K562 (cell line): ENCODE measurements around the gene PSMD4. TPM values are rescaled to one million over a fixed set of nuclear protein-coding genes. Genes with fewer than 3 reads are reported as not detected.

ENCODE experiments used
- ATAC-seq: fragments of 200-7000 bp; cut with Tn5 transposase; 3 replicates; pipeline ENCODE4 v1.9.1; 2020; ENCODE audit warnings: moderate library complexity
- BruUV-seq: library from RNA; stranded (reverse); fragments of 400-500 nt; replicated peaks from 2 replicates; lab custom pipeline; 2021; lab: Mats Ljungman, UMichigan
- CTCF ChIA-PET: fragments of 300-600 bp; formaldehyde crosslinking; extraction: SDS; loops from one replicate; lab custom pipeline; 2021; ENCODE audit warnings: low intra/inter-chr PET ratio; lab: Yijun Ruan, JAX
- POLR2A ChIA-PET: fragments of 300-600, 350-650 bp; sonication (Branson Sonifier 250); formaldehyde crosslinking; extraction: SDS; loops from one replicate; lab custom pipeline; 2021; ENCODE audit warnings: antibody characterized with exemption, inconsistent platforms; lab: Yijun Ruan, JAX
- DNase-seq, 4 experiments: peaks; one replicate each; pipeline versions ENCODE4 v3.0.0 to v3.0.0-alpha.2; 2011 to 2018; ENCODE audit warnings: low spot score in 3 of 4, mixed read lengths in 3 of 4; ENCODE audit errors: extremely low read depth in 1 of 4
- FAIRE-seq: peaks from 2 replicates; lab custom pipeline; 2011; peaks lifted over from hg19 to GRCh38; lab: Jason Lieb, UNC
- H2AFZ ChIP-seq: 2 replicates; pipeline ENCODE4 v1.6.0; 2011; ENCODE audit warnings: low read depth, low read length, control low read depth, inconsistent platforms
- H3K27ac ChIP-seq: fragments of 200-600 bp; 3 replicates; pipeline ENCODE4 v1.8.0; 2011; ENCODE audit warnings: low read depth, mild to moderate bottlenecking, control low read depth, inconsistent platforms, low read length, moderate library complexity, mixed read lengths; ENCODE audit errors: extremely low read depth
- H3K27me3 ChIP-seq, 2 experiments: fragments of 300-600 bp in 1 of 2; 2 replicates in 1 of 2; 3 replicates in 1 of 2; pipeline versions ENCODE4 v1.6.0 to v1.8.0; 2011; ENCODE audit warnings: inconsistent platforms in 2 of 2, low read length in 2 of 2, mild to moderate bottlenecking in 1 of 2, mixed read lengths in 1 of 2, moderate library complexity in 1 of 2; ENCODE audit not compliant: control insufficient read depth in 2 of 2, insufficient read depth in 2 of 2
- H3K36me3 ChIP-seq: fragments of 300-600 bp; 3 replicates; pipeline ENCODE4 v1.8.0; 2011; ENCODE audit warnings: mild to moderate bottlenecking, low read length, inconsistent platforms; ENCODE audit not compliant: control insufficient read depth, insufficient read depth
- H3K4me1 ChIP-seq, 2 experiments: fragments of 200-600 bp in 1 of 2; replicated peaks in 1 of 2; 2 replicates in 1 of 2; 3 replicates in 1 of 2; pipeline versions ENCODE4 v1.5.1 to v1.8.0; 2011; ENCODE audit warnings: inconsistent platforms in 2 of 2, low read length in 2 of 2, mild to moderate bottlenecking in 1 of 2, mixed read lengths in 1 of 2, moderate library complexity in 1 of 2; ENCODE audit not compliant: control insufficient read depth in 2 of 2, insufficient read depth in 2 of 2
- H3K4me2 ChIP-seq: 2 replicates; pipeline ENCODE4 v1.6.1; 2011; ENCODE audit warnings: low read length, control low read depth, inconsistent platforms, mixed read lengths; ENCODE audit not compliant: insufficient read depth
- H3K4me3 ChIP-seq: fragments of 200-600 bp; sonication (generic), shearing (Covaris generic); 2 replicates; pipeline ENCODE4 v1.5.1; 2016; ENCODE audit warnings: control low read depth, inconsistent platforms
- H3K79me2 ChIP-seq: fragments of 200-600 bp; 3 replicates; pipeline ENCODE4 v1.8.0; 2011; ENCODE audit warnings: low read length, inconsistent platforms; ENCODE audit not compliant: control insufficient read depth, insufficient read depth
- H3K9ac ChIP-seq, 2 experiments: 2 replicates each; pipeline versions ENCODE4 v1.6.0 to v1.6.1; 2011; ENCODE audit warnings: low read depth in 2 of 2, low read length in 2 of 2, control low read depth in 1 of 2, inconsistent platforms in 1 of 2, mild to moderate bottlenecking in 1 of 2, mixed read lengths in 1 of 2; ENCODE audit not compliant: insufficient read depth in 1 of 2
- H3K9me1 ChIP-seq: one replicate; pipeline ENCODE4 v1.6.0; 2011; ENCODE audit warnings: inconsistent platforms, mild to moderate bottlenecking, low read length, moderate library complexity; ENCODE audit not compliant: control insufficient read depth, insufficient read depth
- H3K9me3 ChIP-seq: replicated peaks from 2 replicates; pipeline ENCODE4 v1.5.1; 2011; ENCODE audit warnings: low read depth, low read length, inconsistent platforms; ENCODE audit not compliant: control insufficient read depth, insufficient read depth
- H4K20me1 ChIP-seq: replicated peaks from 2 replicates; pipeline ENCODE4 v1.6.1; 2011; ENCODE audit warnings: low read length, inconsistent platforms, mixed read lengths; ENCODE audit not compliant: control insufficient read depth, insufficient read depth
- BRD9 ChIP-seq: fragments of 450-650 bp; IDR thresholded peaks from 2 replicates; pipeline ENCODE4 v1.6.1; 2018; ENCODE audit warnings: low read depth; ENCODE audit not compliant: partially characterized antibody
- CHD1 ChIP-seq: fragments of 200-600 bp; sonication (generic); IDR thresholded peaks from one replicate; pipeline ENCODE4 v1.6.1; 2012; ENCODE audit warnings: mild to moderate bottlenecking, moderate library complexity, low read length, inconsistent platforms
- ELF1 ChIP-seq: fragments of 200-800 bp; sonication (Bioruptor generic); IDR thresholded peaks from 2 replicates; pipeline ENCODE4 v1.6.1; 2016; ENCODE audit warnings: missing genetic modification characterization, missing compliant biosample characterization
- HMGXB4 ChIP-seq: sonication (generic); formaldehyde crosslinking; IDR thresholded peaks from 2 replicates; pipeline ENCODE4 v1.8.1; 2023; ENCODE audit warnings: mild to moderate bottlenecking, missing genetic modification reagents
- ID3 ChIP-seq, 2 experiments: fragments of 250-450 bp in 1 of 2; fragments of 450-650 bp in 1 of 2; sonication (Bioruptor Pico) in 1 of 2; IDR thresholded peaks; 2 replicates each; pipeline versions ENCODE4 v1.6.1 to v1.8.0; 2016 to 2021; ENCODE audit warnings: mild to moderate bottlenecking in 2 of 2, moderate library complexity in 2 of 2, missing compliant biosample characterization in 1 of 2, missing genetic modification characterization in 1 of 2
- MXD1 ChIP-seq: fragments of 250-450 bp; sonication (Bioruptor Pico); IDR thresholded peaks from 2 replicates; pipeline ENCODE4 v1.8.0; 2021; ENCODE audit warnings: borderline replicate concordance, mild to moderate bottlenecking, moderate library complexity; ENCODE audit not compliant: poor library complexity, severe bottlenecking
- MYC ChIP-seq, 2 experiments: fragments of 250-450 bp in 1 of 2; sonication (Bioruptor Pico) in 1 of 2; IDR thresholded peaks; 2 replicates each; pipeline versions ENCODE4 v1.5.1 to v1.6.1; 2012 to 2021; ENCODE audit warnings: low read depth in 2 of 2, borderline replicate concordance in 1 of 2, improper control_type of control experiment in 1 of 2, low read length in 1 of 2, mild to moderate bottlenecking in 1 of 2, moderate library complexity in 1 of 2
- NR2C1 ChIP-seq, 2 experiments: fragments of 450-650 bp; IDR thresholded peaks; 2 replicates each; pipeline ENCODE4 v1.6.1; 2017; ENCODE audit warnings: mild to moderate bottlenecking in 2 of 2, antibody characterized with exemption in 1 of 2, inconsistent platforms in 1 of 2, missing compliant biosample characterization in 1 of 2, missing genetic modification characterization in 1 of 2
- NRF1 ChIP-seq, 2 experiments: fragments of 450-650 bp; IDR thresholded peaks in 1 of 2; conservative IDR thresholded peaks in 1 of 2; 2 replicates each; pipeline ENCODE4 v1.6.1; 2014; ENCODE audit warnings: mild to moderate bottlenecking in 2 of 2
- SMARCA4 ChIP-seq: fragments of 450-650 bp; IDR thresholded peaks from 2 replicates; pipeline ENCODE4 v1.6.1; 2016
- UBTF ChIP-seq, 2 experiments: IDR thresholded peaks; 2 replicates each; pipeline ENCODE4 v1.6.1; 2012; ENCODE audit warnings: improper control_type of control experiment in 2 of 2, low read depth in 2 of 2, low read length in 2 of 2, borderline replicate concordance in 1 of 2
- ZBED1 ChIP-seq: IDR thresholded peaks from 2 replicates; pipeline ENCODE4 v1.6.1; 2014
- ZFX ChIP-seq: sonication (generic); formaldehyde crosslinking; IDR thresholded peaks from 2 replicates; pipeline ENCODE4 v1.8.0; 2022; ENCODE audit warnings: mild to moderate bottlenecking, missing genetic modification reagents, moderate library complexity
- WGBS: fragments of 100-300 bp; shearing (Covaris generic); methylation state at CpG from one replicate; pipeline ENCODE4 v1.1.6; 2016; ENCODE audit warnings: low coverage, mixed read lengths; ENCODE audit not compliant: insufficient coverage; ENCODE audit errors: missing lambda C conversion rate; 5-methylcytosine and 5-hydroxymethylcytosine counted together
- in situ Hi-C: fragments of 300-500 bp; cut with MboI; formaldehyde crosslinking; loops from 4 replicates; pipeline ENCODE4 v1.15.0; 2018; ENCODE audit warnings: inconsistent platforms, mixed read lengths
- intact Hi-C: fragments of 100-400 bp; cut with micrococcal nuclease; formaldehyde crosslinking; loops from 2 replicates; pipeline ENCODE4 v1.14.2; 2022
- polyA plus RNA-seq, 8 experiments: library from polyadenylated mRNA; depleted of rRNA in 4 of 8; stranded (reverse) in 5 of 8; unstranded in 3 of 8; fragments of >200 nt; fragmentation: Nextera tagmentation in 2 of 8; fragmentation: Illumina TruSeq in 1 of 8; extraction: Ambion mirVana in 2 of 8; extraction: Trizol in 1 of 8; gene quantifications; 2 replicates each; pipeline versions ENCODE4 v1.2.1 to v1.2.3, GENCODE V29; 2011 to 2014; ENCODE audit warnings: inconsistent platforms in 1 of 8, missing spikeins in 1 of 8
- total RNA-seq, 7 experiments: library from RNA; depleted of rRNA in 6 of 7; stranded (reverse); fragments of >200 nt in 6 of 7; fragmentation: Illumina TruSeq in 2 of 7; extraction: Trizol in 2 of 7; gene quantifications; 2 replicates each; pipeline versions ENCODE4 v1.2.1 to v1.2.3, GENCODE V29; 2011 to 2021; ENCODE audit warnings: low replicate concordance in 1 of 7

The PSMD4 gene
- total and polyA plus RNA-seq, 9 of the 15 experiments (the other 6 are each of a cell fraction or from before 2014, with no cell fraction given): 194 to 353 (median 295) TPM

GRCh38 chr1:151282883-151283725, 28.6 kb downstream of the PSMD4 start:
- BruUV-seq: no TSS peak
- intact Hi-C loops (loop anchor here (10.0 kb wide), 1 partner anchor 62 kb away; the partner anchor contains the start of gene RFX5), in situ Hi-C loops (no loop called here)
- DNase-seq: peak; percentile 46 to 64 (median 58)
- Histone ChIP-seq H3K27ac (peak overlapping the region; percentile 99), H3K27me3 (no peaks in the 10 kb centered on the region), H3K36me3 (peaks cover 39% of the 10 kb centered on the region; the same call in 2 of the 3 replicates), H3K9me1 (peaks cover 4% of the 10 kb centered on the region), H2AFZ (peak overlapping the region; percentile 58), H3K79me2 (peaks cover 28% of the 10 kb centered on the region), H3K4me1 (peaks cover 19 to 42% of the 10 kb centered on the region in 2 experiments), H4K20me1 (peaks cover 8% of the 10 kb centered on the region; the same call in 1 of the 2 replicates), H3K9ac (peak overlapping the region; percentile 93 to 99), H3K4me2 (peak overlapping the region; percentile 100), H3K9me3 (no peaks in the 10 kb centered on the region), H3K4me3 (peak overlapping the region; percentile 67)
- WGBS: 6% methylated on average over 30 of the region's 44 CpGs
- CTCF ChIA-PET: no interaction called here
- ATAC-seq: peak; percentile 8
- POLR2A ChIA-PET: interaction anchor here (0.5 to 3.5 kb wide), 14 partner anchors 10 to 309 kb away, joined by 3 to 43 read pairs (median 4); partner anchors contain the start of genes PI4KB and PSMB4
- peak; percentile 52 for FAIRE-seq
- TF ChIP-seq NRF1 (conservative IDR thresholded peaks at IDR 0.05 in 1 of 2, IDR thresholded peaks at IDR 0.05 in 1 of 2) (peak; percentile 50 to 68), HMGXB4 (0 out of 2 replicates have a peak, but pooled peaks have one; percentile 67), BRD9 (no peak), UBTF (IDR thresholded peaks at IDR 0.05; ENCODE audit: borderline replicate concordance in 1 of 2, low read depth in 2 of 2, low read length in 2 of 2) (0 out of 4 replicates have a peak, but pooled peaks of 1 of the 2 experiments have one; percentile 28), MYC (IDR thresholded peaks at IDR 0.05; ENCODE audit: low read depth, low read length) (no peak), MYC (CRISPR knock-in tag; IDR thresholded peaks at IDR 0.05; ENCODE audit: borderline replicate concordance, low read depth) (peak; percentile 21; the same call in 1 of the 2 replicates), SMARCA4 (0 out of 2 replicates have a peak, but pooled peaks have one; percentile 12), CHD1 (peak; percentile 61), NR2C1 (IDR thresholded peaks at IDR 0.05) (0 out of 2 replicates have a peak, but pooled peaks have one; percentile 39), NR2C1 (tag; IDR thresholded peaks at IDR 0.05) (peak; percentile 31; the same call in 1 of the 2 replicates), ELF1 (tag) (no peak), ZBED1 (0 out of 2 replicates have a peak, but pooled peaks have one; percentile 1), ID3 (CRISPR knock-in tag; IDR thresholded peaks at IDR 0.05) (no peak), ID3 (tag; IDR thresholded peaks at IDR 0.05) (0 out of 2 replicates have a peak, but pooled peaks have one; percentile 29), MXD1 (CRISPR knock-in tag) (no peak), ZFX (CRISPR knock-in tag) (peak; percentile 82)
